Measurements from ENCODE around the gene CDH23. TPM values are rescaled to one million over a fixed set of nuclear protein-coding genes. Genes with fewer than 3 reads are reported as not detected.

CDH23 gene
- polyA plus RNA-seq, 1 donor (not counting 4 experiments of a cell fraction or from before 2014, with no cell fraction given) = 0.01 TPM

DNA sequence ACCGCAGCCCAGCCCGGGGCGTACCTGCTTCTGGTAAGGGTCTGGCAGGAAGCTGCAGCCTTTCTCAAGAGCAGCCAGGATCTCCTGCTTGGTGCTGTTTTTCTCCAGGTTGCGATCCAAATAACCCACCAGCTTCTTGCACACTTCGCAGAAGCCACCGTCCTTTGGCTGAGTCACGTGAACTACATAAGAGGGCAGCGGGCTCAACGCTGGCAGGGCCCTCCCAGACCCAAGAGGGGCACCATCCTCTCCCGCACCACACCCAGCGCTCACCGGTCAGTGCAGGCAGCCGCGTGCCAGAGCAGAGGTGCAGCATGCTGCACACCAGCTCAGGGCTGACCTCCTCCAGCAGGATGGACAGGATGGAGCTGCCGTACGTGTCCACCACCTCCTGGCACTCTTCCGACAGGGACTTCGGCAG is 422.7 kb downstream of the CDH23 start:
- Histone ChIP-seq H3K27me3 (ENCODE audit: control insufficient read depth, extremely low read depth, insufficient read depth, low read length) (no peaks in the 10 kb centered on the region), H3K27ac (ENCODE audit: control insufficient read depth, insufficient read depth, low read length) (no peak overlapping the region), H3K4me1 (ENCODE audit: control insufficient read depth, extremely low read depth, insufficient read depth, low read length) (no peaks in the 10 kb centered on the region), H3K9me1 (ENCODE audit: control insufficient read depth, extremely low read depth, insufficient read depth, low read length) (no peaks in the 10 kb centered on the region), H3K9me3 (ENCODE audit: control insufficient read depth, low read depth, low read length) (no peaks in the 10 kb centered on the region), H3K4me2 (ENCODE audit: control insufficient read depth, extremely low read depth, insufficient read depth, low read depth, low read length) (no peak overlapping the region), H3K79me2 (ENCODE audit: control insufficient read depth, insufficient read depth, low read length) (no peaks in the 10 kb centered on the region), H2AFZ (ENCODE audit: control insufficient read depth, low read length) (no peak overlapping the region), H3K4me3 (ENCODE audit: control insufficient read depth in 2 of 3, extremely low read depth in 1 of 3, insufficient read depth in 2 of 3, low read depth in 1 of 3, low read length in 3 of 3) (no peak overlapping the region), H3K36me3 (ENCODE audit: control insufficient read depth in 2 of 2, extremely low read depth in 1 of 2, insufficient read depth in 2 of 2, low read length in 2 of 2) (peaks cover 66 to 81% of the 10 kb centered on the region in 2 experiments), H3K9ac (ENCODE audit: control insufficient read depth, extremely low read depth, insufficient read depth, low read length) (no peak overlapping the region), H4K20me1 (ENCODE audit: control insufficient read depth, extremely low read depth, insufficient read depth, low read length) (peaks cover 2% of the 10 kb centered on the region)
- FAIRE-seq = no peak
- no peak for DNase-seq (ENCODE audit: low read depth, low spot score)
- no peak for TF ChIP-seq EZH2 (IDR thresholded peaks at IDR 0.05; ENCODE audit: low read length)
- TF ChIP-seq, protein P1, sequence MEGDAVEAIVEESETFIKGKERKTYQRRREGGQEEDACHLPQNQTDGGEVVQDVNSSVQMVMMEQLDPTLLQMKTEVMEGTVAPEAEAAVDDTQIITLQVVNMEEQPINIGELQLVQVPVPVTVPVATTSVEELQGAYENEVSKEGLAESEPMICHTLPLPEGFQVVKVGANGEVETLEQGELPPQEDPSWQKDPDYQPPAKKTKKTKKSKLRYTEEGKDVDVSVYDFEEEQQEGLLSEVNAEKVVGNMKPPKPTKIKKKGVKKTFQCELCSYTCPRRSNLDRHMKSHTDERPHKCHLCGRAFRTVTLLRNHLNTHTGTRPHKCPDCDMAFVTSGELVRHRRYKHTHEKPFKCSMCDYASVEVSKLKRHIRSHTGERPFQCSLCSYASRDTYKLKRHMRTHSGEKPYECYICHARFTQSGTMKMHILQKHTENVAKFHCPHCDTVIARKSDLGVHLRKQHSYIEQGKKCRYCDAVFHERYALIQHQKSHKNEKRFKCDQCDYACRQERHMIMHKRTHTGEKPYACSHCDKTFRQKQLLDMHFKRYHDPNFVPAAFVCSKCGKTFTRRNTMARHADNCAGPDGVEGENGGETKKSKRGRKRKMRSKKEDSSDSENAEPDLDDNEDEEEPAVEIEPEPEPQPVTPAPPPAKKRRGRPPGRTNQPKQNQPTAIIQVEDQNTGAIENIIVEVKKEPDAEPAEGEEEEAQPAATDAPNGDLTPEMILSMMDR (optimal IDR thresholded peaks at IDR 0.05 in 1 of 3, IDR thresholded peaks at IDR 0.05 in 1 of 3, conservative IDR thresholded peaks at IDR 0.05 in 1 of 3; ENCODE audit: extremely low read depth in 1 of 3, insufficient read depth in 2 of 3, low read length in 3 of 3) = no peak
- dilution Hi-C loops (cut with MboI; ENCODE audit: extremely low pct_ligation_motif_present, low sequenced_read_pairs) = no loop called here

DNA sequence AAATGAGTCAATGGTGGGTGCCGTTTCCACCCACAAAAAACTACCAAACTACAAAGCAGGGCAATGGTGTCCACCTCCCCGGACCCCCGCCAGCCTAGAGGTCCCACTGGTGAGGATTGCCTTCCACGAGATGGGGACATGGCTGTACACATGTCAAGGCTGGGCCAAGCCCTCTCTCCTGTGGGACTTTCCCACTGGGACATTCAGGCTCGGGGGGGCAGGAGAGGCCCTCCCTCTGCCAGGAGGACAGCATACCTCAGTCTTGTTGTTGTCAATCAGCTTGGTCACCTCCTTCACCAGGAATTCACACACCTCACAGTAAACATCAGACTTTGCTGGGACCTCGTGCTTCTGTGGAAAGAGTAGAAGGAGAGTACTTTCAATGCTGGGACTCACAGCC is 423.3 kb downstream of the CDH23 start:
- Histone ChIP-seq H3K27me3 (ENCODE audit: control insufficient read depth, extremely low read depth, insufficient read depth, low read length) (no peaks in the 10 kb centered on the region), H2AFZ (ENCODE audit: control insufficient read depth, low read length) (no peak overlapping the region), H3K4me1 (ENCODE audit: control insufficient read depth, extremely low read depth, insufficient read depth, low read length) (no peaks in the 10 kb centered on the region), H3K79me2 (ENCODE audit: control insufficient read depth, insufficient read depth, low read length) (no peaks in the 10 kb centered on the region), H3K36me3 (ENCODE audit: control insufficient read depth in 2 of 2, extremely low read depth in 1 of 2, insufficient read depth in 2 of 2, low read length in 2 of 2) (peaks cover 69 to 82% of the 10 kb centered on the region in 2 experiments), H3K4me2 (ENCODE audit: control insufficient read depth, extremely low read depth, insufficient read depth, low read depth, low read length) (no peak overlapping the region), H3K9ac (ENCODE audit: control insufficient read depth, extremely low read depth, insufficient read depth, low read length) (no peak overlapping the region), H3K9me3 (ENCODE audit: control insufficient read depth, low read depth, low read length) (no peaks in the 10 kb centered on the region), H3K9me1 (ENCODE audit: control insufficient read depth, extremely low read depth, insufficient read depth, low read length) (no peaks in the 10 kb centered on the region), H3K4me3 (ENCODE audit: control insufficient read depth in 2 of 3, extremely low read depth in 1 of 3, insufficient read depth in 2 of 3, low read depth in 1 of 3, low read length in 3 of 3) (no peak overlapping the region), H4K20me1 (ENCODE audit: control insufficient read depth, extremely low read depth, insufficient read depth, low read length) (peaks cover 2% of the 10 kb centered on the region), H3K27ac (ENCODE audit: control insufficient read depth, insufficient read depth, low read length) (no peak overlapping the region)
- DNase-seq (ENCODE audit: low read depth, low spot score) = no peak
- dilution Hi-C loops (cut with MboI; ENCODE audit: extremely low pct_ligation_motif_present, low sequenced_read_pairs) = no loop called here
- no peak for FAIRE-seq
- no peak for TF ChIP-seq EZH2 (IDR thresholded peaks at IDR 0.05; ENCODE audit: low read length)
- TF ChIP-seq, protein P1 (optimal IDR thresholded peaks at IDR 0.05 in 1 of 3, IDR thresholded peaks at IDR 0.05 in 1 of 3, conservative IDR thresholded peaks at IDR 0.05 in 1 of 3; ENCODE audit: extremely low read depth in 1 of 3, insufficient read depth in 2 of 3, low read length in 3 of 3) = no peak
